PFSK-1 (cell line): ENCODE results near the gene ELL2.

Experiments used
- FOXP2 ChIP-seq: optimal IDR thresholded peaks from 2 replicates; pipeline ENCODE3; 2011; ENCODE audit warnings: borderline replicate concordance, control low read depth, inconsistent platforms; ENCODE audit not compliant: insufficient read depth; ENCODE audit errors: extremely low read length, extremely low read depth
- POLR2AphosphoS5 ChIP-seq: IDR thresholded peaks from 2 replicates; pipeline ENCODE4 v1.6.1; 2012; ENCODE audit warnings: low read depth, mild to moderate bottlenecking, control low read depth, low read length, moderate library complexity
- SIN3A ChIP-seq: IDR thresholded peaks from 2 replicates; pipeline ENCODE4 v1.6.1; 2012; ENCODE audit warnings: mild to moderate bottlenecking, low read length, moderate library complexity, borderline replicate concordance; ENCODE audit not compliant: insufficient read depth
- TAF1 ChIP-seq: IDR thresholded peaks from 2 replicates; pipeline ENCODE4 v1.6.1; 2012; ENCODE audit warnings: low read length, control low read depth, borderline replicate concordance; ENCODE audit not compliant: insufficient read depth
- TF ChIP-seq, protein P1 (sequence below), 2 experiments: IDR thresholded peaks; 2 replicates each; pipeline versions ENCODE4 v1.6.1 to v1.8.0; 2011 to 2012; ENCODE audit warnings: low read depth in 2 of 2, low read length in 2 of 2, control low read depth in 1 of 2, inconsistent platforms in 1 of 2, mild to moderate bottlenecking in 1 of 2, moderate library complexity in 1 of 2; ENCODE audit not compliant: insufficient read depth in 1 of 2

Gene ELL2

GRCh38 chr5:95859661-95860060 lies 102.0 kb downstream of the ELL2 start:
- TF ChIP-seq TAF1 (no peak), SIN3A (no peak), POLR2AphosphoS5 (no peak), FOXP2 (no peak)
- TF ChIP-seq, protein P1, sequence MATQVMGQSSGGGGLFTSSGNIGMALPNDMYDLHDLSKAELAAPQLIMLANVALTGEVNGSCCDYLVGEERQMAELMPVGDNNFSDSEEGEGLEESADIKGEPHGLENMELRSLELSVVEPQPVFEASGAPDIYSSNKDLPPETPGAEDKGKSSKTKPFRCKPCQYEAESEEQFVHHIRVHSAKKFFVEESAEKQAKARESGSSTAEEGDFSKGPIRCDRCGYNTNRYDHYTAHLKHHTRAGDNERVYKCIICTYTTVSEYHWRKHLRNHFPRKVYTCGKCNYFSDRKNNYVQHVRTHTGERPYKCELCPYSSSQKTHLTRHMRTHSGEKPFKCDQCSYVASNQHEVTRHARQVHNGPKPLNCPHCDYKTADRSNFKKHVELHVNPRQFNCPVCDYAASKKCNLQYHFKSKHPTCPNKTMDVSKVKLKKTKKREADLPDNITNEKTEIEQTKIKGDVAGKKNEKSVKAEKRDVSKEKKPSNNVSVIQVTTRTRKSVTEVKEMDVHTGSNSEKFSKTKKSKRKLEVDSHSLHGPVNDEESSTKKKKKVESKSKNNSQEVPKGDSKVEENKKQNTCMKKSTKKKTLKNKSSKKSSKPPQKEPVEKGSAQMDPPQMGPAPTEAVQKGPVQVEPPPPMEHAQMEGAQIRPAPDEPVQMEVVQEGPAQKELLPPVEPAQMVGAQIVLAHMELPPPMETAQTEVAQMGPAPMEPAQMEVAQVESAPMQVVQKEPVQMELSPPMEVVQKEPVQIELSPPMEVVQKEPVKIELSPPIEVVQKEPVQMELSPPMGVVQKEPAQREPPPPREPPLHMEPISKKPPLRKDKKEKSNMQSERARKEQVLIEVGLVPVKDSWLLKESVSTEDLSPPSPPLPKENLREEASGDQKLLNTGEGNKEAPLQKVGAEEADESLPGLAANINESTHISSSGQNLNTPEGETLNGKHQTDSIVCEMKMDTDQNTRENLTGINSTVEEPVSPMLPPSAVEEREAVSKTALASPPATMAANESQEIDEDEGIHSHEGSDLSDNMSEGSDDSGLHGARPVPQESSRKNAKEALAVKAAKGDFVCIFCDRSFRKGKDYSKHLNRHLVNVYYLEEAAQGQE (IDR thresholded peaks at IDR 0.05; ENCODE audit: insufficient read depth in 1 of 2, low read depth in 2 of 2, low read length in 2 of 2), result no peak

DNA sequence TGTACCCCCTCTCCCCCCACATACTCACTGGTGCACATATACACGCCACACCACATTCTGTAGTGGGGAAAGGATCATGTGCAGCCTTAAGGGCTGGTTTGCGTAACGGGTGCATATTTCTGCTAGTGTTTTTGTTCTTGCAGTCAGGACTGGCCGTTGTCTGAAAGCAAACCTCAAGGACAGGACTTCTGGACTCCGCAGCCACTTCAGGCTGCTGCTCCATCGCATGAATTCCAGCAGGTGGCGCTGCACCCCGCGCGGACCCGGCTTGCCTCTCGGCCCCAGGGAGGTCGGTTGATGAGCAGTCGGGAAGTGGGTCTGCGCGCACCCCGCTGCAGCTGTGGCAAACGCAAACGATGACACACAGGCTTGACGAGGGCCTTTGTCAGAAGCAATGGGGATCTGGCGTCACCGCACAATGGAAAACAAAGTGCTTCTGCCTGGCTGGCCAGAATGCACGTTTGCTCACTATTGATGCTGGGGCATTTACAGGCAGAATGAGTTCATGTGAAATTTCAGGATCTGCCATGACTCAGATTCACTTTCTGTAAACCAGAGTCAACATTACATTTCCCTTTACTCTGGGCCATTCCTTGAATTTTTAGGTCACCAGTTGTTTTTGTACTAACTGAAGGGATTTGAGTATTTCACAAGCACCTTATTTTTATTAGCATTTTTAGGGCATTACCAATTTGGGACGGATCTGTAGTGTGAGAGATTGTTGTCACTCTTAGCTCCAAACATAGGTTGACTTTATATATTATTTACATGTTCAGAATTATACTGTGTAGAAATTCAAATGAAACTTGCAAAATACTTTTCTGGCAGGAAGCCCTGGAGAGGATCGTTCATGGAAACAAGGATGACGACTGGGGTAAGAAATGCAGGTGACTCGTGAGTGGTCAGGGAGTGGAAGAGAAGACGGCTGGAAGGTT lies 102.7 kb downstream of the ELL2 start:
- TF ChIP-seq, protein P1 (IDR thresholded peaks at IDR 0.05; ENCODE audit: insufficient read depth in 1 of 2, low read depth in 2 of 2, low read length in 2 of 2), result 0 out of 4 replicates have a peak, but pooled peaks of 1 of the 2 experiments have one; percentile 49
- no peak for TF ChIP-seq TAF1
- TF ChIP-seq SIN3A, result no peak; the same call in 1 of the 2 replicates
- TF ChIP-seq FOXP2, result peak; percentile 99
- no peak for TF ChIP-seq POLR2AphosphoS5

GRCh38 chr5:95858023-95858461 lies 103.6 kb downstream of the ELL2 start:
- TF ChIP-seq, protein P1 (IDR thresholded peaks at IDR 0.05; ENCODE audit: insufficient read depth in 1 of 2, low read depth in 2 of 2, low read length in 2 of 2), result no peak
- no peak for TF ChIP-seq FOXP2
- TF ChIP-seq TAF1, result no peak
- TF ChIP-seq SIN3A, result no peak

GRCh38 chr5:95857185-95857945 lies 104.3 kb downstream of the ELL2 start:
- TF ChIP-seq FOXP2 (no peak), POLR2AphosphoS5 (no peak), SIN3A (no peak), TAF1 (no peak)
- TF ChIP-seq, protein P1 (IDR thresholded peaks at IDR 0.05; ENCODE audit: insufficient read depth in 1 of 2, low read depth in 2 of 2, low read length in 2 of 2), result no peak
